ENCODE measurements around the gene SLC6A8.
A peak's percentile ranks its signal among the peaks of the same experiment; 100 is the strongest.
"Not testable (repeated sequence)": the region's sequence is repeated elsewhere in the genome, so short reads cannot be mapped to it uniquely, and the experiment has no call there.

Gene SLC6A8

GRCh38 chrX:153672531-153673427 is 14.9 kb upstream of the SLC6A8 start:
- DNase-seq (ENCODE audit: low read depth) = no peak

GRCh38 chrX:153673428-153674218 is 14.1 kb upstream of the SLC6A8 start, which contains the start of gene PNCK:
Gene PNCK, minus strand, starts transcription at chrX:153673813. Its CDS starts 737 bp downstream, at chrX:153673076.
- no peak for DNase-seq (ENCODE audit: low read depth)

- DNase-seq (ENCODE audit: low read depth) = no peak
These were observed 13.4 kb upstream of the SLC6A8 start for GRCh38 chrX:153674219-153674851.

- no peak for DNase-seq (ENCODE audit: low read depth)
These were observed 6.6 kb upstream of the SLC6A8 start for GRCh38 chrX:153681175-153681574.

GRCh38 chrX:153683486-153683885 is 4.2 kb upstream of the SLC6A8 start:
- DNase-seq (ENCODE audit: low read depth) = not testable (repeated sequence)

GRCh38 chrX:153684467-153685155 is 3.1 kb upstream of the SLC6A8 start:
- DNase-seq (ENCODE audit: low read depth) = no peak

GRCh38 chrX:153685156-153685536 is 2.6 kb upstream of the SLC6A8 start:
- no peak for DNase-seq (ENCODE audit: low read depth)

- DNase-seq (ENCODE audit: low read depth) = no peak
These were observed 1.7 kb upstream of the SLC6A8 start for GRCh38 chrX:153685751-153686696.

- no peak for DNase-seq (ENCODE audit: low read depth)
These were observed 1.0 kb upstream of the SLC6A8 start for GRCh38 chrX:153686711-153687110.

GRCh38 chrX:153688071-153688470 is 345 bp downstream of the SLC6A8 start:
- no peak for DNase-seq (ENCODE audit: low read depth)

- DNase-seq (ENCODE audit: low read depth) = no peak
These were observed 780 bp downstream of the SLC6A8 start for GRCh38 chrX:153688506-153688905.

GRCh38 chrX:153688911-153689590 is 1.3 kb downstream of the SLC6A8 start:
- peak; percentile 9 for DNase-seq (ENCODE audit: low read depth)

- DNase-seq (ENCODE audit: low read depth) = no peak
These were observed 2.1 kb downstream of the SLC6A8 start for GRCh38 chrX:153689654-153690465.

- no peak for DNase-seq (ENCODE audit: low read depth)
These were observed 2.7 kb downstream of the SLC6A8 start for GRCh38 chrX:153690466-153690865.

- DNase-seq (ENCODE audit: low read depth) = not testable (repeated sequence)
These were observed 3.5 kb downstream of the SLC6A8 start for GRCh38 chrX:153691032-153691827.

GRCh38 chrX:153692003-153692402 is 4.3 kb downstream of the SLC6A8 start:
- DNase-seq (ENCODE audit: low read depth) = no peak

GRCh38 chrX:153692611-153693156 is 5.0 kb downstream of the SLC6A8 start:
- no peak for DNase-seq (ENCODE audit: low read depth)

Data from GM04504 (cell line).